GM19324 (cell line): ENCODE results near the gene KRTAP9-8.
"Not testable (repeated sequence)": the region's sequence is repeated elsewhere in the genome, so short reads cannot be mapped to it uniquely, and the experiment has no call there.

Experiments
- ATAC-seq: cut with Tn5 transposase; IDR thresholded peaks from one replicate; pipeline ENCODE4 v1.9.1; 2021; ENCODE audit warnings: mild to moderate bottlenecking, moderate library complexity; ENCODE audit not compliant: unreplicated experiment, low FRiP score

Gene KRTAP9-8

GRCh38 chr17:41255381-41256290, 17.8 kb downstream of the KRTAP9-8 start, which contains the start of gene KRTAP9-9:
KRTAP9-9 (plus strand) TSS chr17:41255384.
- not testable (repeated sequence) for ATAC-seq

- ATAC-seq: no peak
Observed at GRCh38 chr17:41256291-41256685, 18.5 kb downstream of the KRTAP9-8 start.

GRCh38 chr17:41258406-41258805, 20.6 kb downstream of the KRTAP9-8 start:
- ATAC-seq: no peak

- no peak for ATAC-seq
Observed at GRCh38 chr17:41263212-41263611, 25.4 kb downstream of the KRTAP9-8 start.

GRCh38 chr17:41264599-41264998, 26.8 kb downstream of the KRTAP9-8 start:
- no peak for ATAC-seq

GRCh38 chr17:41265078-41265477, 27.3 kb downstream of the KRTAP9-8 start, which contains the start of gene KRTAP9-6:
KRTAP9-6 (plus strand) TSS chr17:41265378; CDS start chr17:41265378, 0 bp downstream.
- no peak for ATAC-seq

GRCh38 chr17:41267711-41268110, 29.9 kb downstream of the KRTAP9-8 start:
- no peak for ATAC-seq

- not testable (repeated sequence) for ATAC-seq
Observed at GRCh38 chr17:41271323-41271722, 33.5 kb downstream of the KRTAP9-8 start.

- no peak for ATAC-seq
Observed at GRCh38 chr17:41271858-41272257, 34.1 kb downstream of the KRTAP9-8 start.

GRCh38 chr17:41275648-41276190, 37.9 kb downstream of the KRTAP9-8 start, which contains the start of gene KRTAP9-7:
KRTAP9-7 (plus strand) TSS chr17:41275698; CDS start chr17:41275698, 0 bp downstream.
- not testable (repeated sequence) for ATAC-seq

GRCh38 chr17:41278176-41278955, 40.6 kb downstream of the KRTAP9-8 start:
- ATAC-seq: no peak

- ATAC-seq: no peak
Observed at GRCh38 chr17:41284043-41284442, 46.2 kb downstream of the KRTAP9-8 start.

- ATAC-seq: no peak
Observed at GRCh38 chr17:41284546-41284945, 46.7 kb downstream of the KRTAP9-8 start.

GRCh38 chr17:41287050-41287449, 49.3 kb downstream of the KRTAP9-8 start:
- ATAC-seq: no peak
